ENCODE measurements around the gene UNC5A.

Gene UNC5A

GRCh38 chr5:176789873-176790615 is 20.3 kb upstream of the UNC5A start:
- DNase-seq: no peak
- Mint-ChIP-seq H3K27me3 (peaks cover 62% of the 10 kb centered on the region), H3K4me1 (ENCODE audit: low read depth) (no peaks in the 10 kb centered on the region), H3K27ac (no peak overlapping the region), H3K36me3 (ENCODE audit: low read depth) (no peaks in the 10 kb centered on the region), H3K4me3 (no peak overlapping the region), H3K9me3 (no peaks in the 10 kb centered on the region)

GRCh38 chr5:176790941-176791340 is 19.4 kb upstream of the UNC5A start:
- no peak overlapping the region for H3K27ac Mint-ChIP-seq
- H3K4me3 Mint-ChIP-seq: no peak overlapping the region
- H3K4me1 Mint-ChIP-seq (ENCODE audit: low read depth): no peaks in the 10 kb centered on the region
- no peaks in the 10 kb centered on the region for H3K9me3 Mint-ChIP-seq
- DNase-seq: no peak
- H3K36me3 Mint-ChIP-seq (ENCODE audit: low read depth): no peaks in the 10 kb centered on the region
- peaks cover 69% of the 10 kb centered on the region for H3K27me3 Mint-ChIP-seq

GRCh38 chr5:176792655-176793342 is 17.6 kb upstream of the UNC5A start:
- H3K36me3 Mint-ChIP-seq (ENCODE audit: low read depth): no peaks in the 10 kb centered on the region
- H3K4me1 Mint-ChIP-seq (ENCODE audit: low read depth): no peaks in the 10 kb centered on the region
- H3K27me3 Mint-ChIP-seq: peaks cover 78% of the 10 kb centered on the region
- H3K9me3 Mint-ChIP-seq: no peaks in the 10 kb centered on the region
- H3K27ac Mint-ChIP-seq: no peak overlapping the region
- DNase-seq: no peak
- H3K4me3 Mint-ChIP-seq: no peak overlapping the region

- Mint-ChIP-seq H3K27ac (no peak overlapping the region), H3K36me3 (ENCODE audit: low read depth) (no peaks in the 10 kb centered on the region), H3K9me3 (no peaks in the 10 kb centered on the region), H3K4me1 (ENCODE audit: low read depth) (no peaks in the 10 kb centered on the region), H3K27me3 (peaks cover 75% of the 10 kb centered on the region), H3K4me3 (no peak overlapping the region)
- no peak for DNase-seq
Measured at GRCh38 chr5:176793343-176793699, 17.0 kb upstream of the UNC5A start.

- Mint-ChIP-seq H3K27ac (no peak overlapping the region), H3K27me3 (peaks cover 71% of the 10 kb centered on the region), H3K9me3 (no peaks in the 10 kb centered on the region), H3K4me1 (ENCODE audit: low read depth) (no peaks in the 10 kb centered on the region), H3K36me3 (ENCODE audit: low read depth) (no peaks in the 10 kb centered on the region), H3K4me3 (no peak overlapping the region)
- no peak for DNase-seq
Measured at GRCh38 chr5:176793736-176794135, 16.6 kb upstream of the UNC5A start.

- H3K27me3 Mint-ChIP-seq: peaks cover 64% of the 10 kb centered on the region
- DNase-seq: no peak
- no peaks in the 10 kb centered on the region for H3K4me1 Mint-ChIP-seq (ENCODE audit: low read depth)
- no peaks in the 10 kb centered on the region for H3K9me3 Mint-ChIP-seq
- H3K27ac Mint-ChIP-seq: no peak overlapping the region
- no peak overlapping the region for H3K4me3 Mint-ChIP-seq
- H3K36me3 Mint-ChIP-seq (ENCODE audit: low read depth): no peaks in the 10 kb centered on the region
Measured at GRCh38 chr5:176794509-176794908, 15.8 kb upstream of the UNC5A start.

GRCh38 chr5:176796411-176796810 is 13.9 kb upstream of the UNC5A start:
- Mint-ChIP-seq H3K27ac (no peak overlapping the region), H3K36me3 (ENCODE audit: low read depth) (no peaks in the 10 kb centered on the region), H3K4me3 (no peak overlapping the region), H3K27me3 (peaks cover 55% of the 10 kb centered on the region), H3K4me1 (ENCODE audit: low read depth) (no peaks in the 10 kb centered on the region), H3K9me3 (no peaks in the 10 kb centered on the region)
- no peak for DNase-seq

- Mint-ChIP-seq H3K4me1 (ENCODE audit: low read depth) (no peaks in the 10 kb centered on the region), H3K9me3 (no peaks in the 10 kb centered on the region), H3K4me3 (no peak overlapping the region), H3K36me3 (ENCODE audit: low read depth) (no peaks in the 10 kb centered on the region), H3K27ac (no peak overlapping the region), H3K27me3 (peaks cover 53% of the 10 kb centered on the region)
- no peak for DNase-seq
Measured at GRCh38 chr5:176796970-176797369, 13.4 kb upstream of the UNC5A start.

GRCh38 chr5:176797456-176798050 is 12.8 kb upstream of the UNC5A start:
- Mint-ChIP-seq H3K4me3 (no peak overlapping the region), H3K4me1 (ENCODE audit: low read depth) (no peaks in the 10 kb centered on the region), H3K9me3 (no peaks in the 10 kb centered on the region), H3K27me3 (peaks cover 54% of the 10 kb centered on the region), H3K36me3 (ENCODE audit: low read depth) (no peaks in the 10 kb centered on the region), H3K27ac (no peak overlapping the region)
- DNase-seq: no peak

GRCh38 chr5:176798086-176798876 is 12.1 kb upstream of the UNC5A start:
- no peak overlapping the region for H3K4me3 Mint-ChIP-seq
- no peaks in the 10 kb centered on the region for H3K4me1 Mint-ChIP-seq (ENCODE audit: low read depth)
- DNase-seq: no peak
- no peak overlapping the region for H3K27ac Mint-ChIP-seq
- H3K9me3 Mint-ChIP-seq: no peaks in the 10 kb centered on the region
- no peaks in the 10 kb centered on the region for H3K36me3 Mint-ChIP-seq (ENCODE audit: low read depth)
- H3K27me3 Mint-ChIP-seq: peaks cover 54% of the 10 kb centered on the region

GRCh38 chr5:176798949-176799348 is 11.4 kb upstream of the UNC5A start:
- peaks cover 55% of the 10 kb centered on the region for H3K27me3 Mint-ChIP-seq

GRCh38 chr5:176799488-176799887 is 10.9 kb upstream of the UNC5A start:
- Mint-ChIP-seq H3K4me1 (ENCODE audit: low read depth) (no peaks in the 10 kb centered on the region), H3K27me3 (peaks cover 55% of the 10 kb centered on the region), H3K27ac (no peak overlapping the region), H3K4me3 (no peak overlapping the region), H3K36me3 (ENCODE audit: low read depth) (no peaks in the 10 kb centered on the region), H3K9me3 (no peaks in the 10 kb centered on the region)
- DNase-seq: no peak

More at GRCh38 chr5:176798949-176799348, 11.4 kb upstream of the UNC5A start:
- no peak for DNase-seq
- Mint-ChIP-seq H3K4me1 (ENCODE audit: low read depth) (no peaks in the 10 kb centered on the region), H3K9me3 (no peaks in the 10 kb centered on the region), H3K4me3 (no peak overlapping the region), H3K36me3 (ENCODE audit: low read depth) (no peaks in the 10 kb centered on the region), H3K27ac (no peak overlapping the region)

- no peaks in the 10 kb centered on the region for H3K9me3 Mint-ChIP-seq
- H3K27ac Mint-ChIP-seq: no peak overlapping the region
- DNase-seq: no peak
- no peaks in the 10 kb centered on the region for H3K36me3 Mint-ChIP-seq (ENCODE audit: low read depth)
- peaks cover 55% of the 10 kb centered on the region for H3K27me3 Mint-ChIP-seq
- H3K4me3 Mint-ChIP-seq: no peak overlapping the region
- no peaks in the 10 kb centered on the region for H3K4me1 Mint-ChIP-seq (ENCODE audit: low read depth)
Measured at GRCh38 chr5:176800024-176800423, 10.3 kb upstream of the UNC5A start.

GRCh38 chr5:176802116-176802784 is 8.1 kb upstream of the UNC5A start:
- Mint-ChIP-seq H3K27ac (no peak overlapping the region), H3K9me3 (no peaks in the 10 kb centered on the region), H3K27me3 (peaks cover 53% of the 10 kb centered on the region), H3K36me3 (ENCODE audit: low read depth) (no peaks in the 10 kb centered on the region), H3K4me3 (no peak overlapping the region), H3K4me1 (ENCODE audit: low read depth) (no peaks in the 10 kb centered on the region)
- DNase-seq: no peak

Measured in activated T-cell treated with anti-CD3 and anti-CD28 coated beads, Interleukin-2, amount 50 U/mL, for 24 hours (primary cell).